Left kidney (tissue), 2 donors: ENCODE results near the gene TTBK1. TPM values are rescaled to one million over a fixed set of nuclear protein-coding genes. Genes with fewer than 3 reads are reported as not detected.
"Not testable (repeated sequence)": the region's sequence is repeated elsewhere in the genome, so short reads cannot be mapped to it uniquely, and the experiment has no call there.

Experiments used
- DNase-seq: peaks from one replicate; pipeline ENCODE4 v3.0.0-alpha.2; 2013
- polyA plus RNA-seq: library from polyadenylated mRNA; unstranded; fragments of 120-200 nt; gene quantifications from one replicate; pipeline ENCODE4 v1.2.1, GENCODE V29; 2013; ENCODE audit not compliant: insufficient read length

Gene TTBK1
- polyA plus RNA-seq, 1 donor: 0.37 TPM

DNA sequence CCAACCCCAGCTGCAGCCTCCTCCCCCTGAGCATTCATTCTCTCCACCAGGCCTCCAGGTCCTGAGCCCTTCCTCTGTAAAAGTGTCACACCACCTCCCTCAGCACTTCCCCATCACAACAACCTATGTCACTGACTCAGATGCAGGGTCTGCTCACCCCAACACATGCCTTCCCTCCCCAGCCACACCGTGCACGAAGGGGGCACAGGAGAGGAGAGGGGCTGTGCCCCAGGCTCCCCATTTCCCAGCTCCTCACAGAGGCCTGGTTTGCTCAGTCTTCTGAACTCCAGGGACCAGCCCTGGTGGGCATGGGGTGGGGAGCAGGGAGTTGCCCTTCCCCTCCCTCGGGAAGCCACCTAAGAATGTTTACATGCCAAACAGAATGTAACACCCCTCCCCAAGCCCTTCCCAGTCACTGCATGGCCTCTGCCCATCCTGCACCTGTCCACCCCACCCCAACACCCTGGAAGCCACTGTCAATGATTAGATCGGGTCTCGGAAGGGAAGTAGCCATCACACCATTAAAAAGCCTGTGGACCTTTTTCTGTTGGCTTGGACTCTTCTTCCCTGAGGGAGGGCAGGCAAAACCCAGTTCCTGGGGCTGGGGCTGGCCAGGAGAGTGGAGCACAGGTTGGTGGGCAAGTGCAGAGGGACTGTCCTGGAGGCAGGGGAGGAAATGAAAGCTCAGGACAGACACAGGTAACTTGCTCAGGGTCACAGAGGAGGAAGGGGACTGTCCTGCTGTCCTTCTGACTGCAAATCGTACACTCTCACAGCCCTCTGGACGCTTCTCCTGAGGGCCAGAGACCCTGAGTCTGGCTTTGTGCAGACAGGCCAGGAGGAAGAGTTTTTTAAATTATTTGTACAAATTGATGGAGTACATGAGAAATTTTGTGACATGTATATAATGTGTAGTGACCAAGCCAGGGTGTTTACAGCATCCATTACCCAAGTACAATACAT lies 44.7 kb downstream of the TTBK1 start:
- DNase-seq: no peak

DNA sequence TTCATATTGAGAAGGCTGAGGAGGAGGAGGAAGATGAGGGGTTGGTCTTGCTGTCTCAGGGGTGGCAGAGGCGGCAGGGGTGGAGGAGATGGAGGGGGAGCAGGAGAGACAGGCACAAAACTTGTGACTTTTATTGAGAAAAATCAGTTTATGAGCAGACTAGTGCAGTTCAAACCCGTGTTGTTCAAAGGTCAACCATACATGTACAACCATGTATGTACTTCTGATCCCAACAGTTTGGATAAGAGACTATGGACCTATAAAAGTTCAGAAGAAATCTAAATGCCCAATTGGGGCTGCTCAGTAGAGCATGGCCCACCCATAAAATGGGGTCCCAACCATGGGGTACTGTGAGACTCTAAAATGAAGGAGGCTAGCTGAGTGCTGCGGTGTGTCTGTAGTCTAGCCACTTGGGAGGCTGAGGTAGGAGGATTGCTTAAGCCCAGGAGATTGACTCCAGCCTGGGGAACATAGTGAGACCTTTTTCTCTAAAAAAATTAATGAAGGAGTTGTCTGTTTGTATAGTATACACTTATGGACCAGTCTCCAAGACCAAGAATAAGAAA lies 47.1 kb downstream of the TTBK1 start:
- DNase-seq: no peak

DNA sequence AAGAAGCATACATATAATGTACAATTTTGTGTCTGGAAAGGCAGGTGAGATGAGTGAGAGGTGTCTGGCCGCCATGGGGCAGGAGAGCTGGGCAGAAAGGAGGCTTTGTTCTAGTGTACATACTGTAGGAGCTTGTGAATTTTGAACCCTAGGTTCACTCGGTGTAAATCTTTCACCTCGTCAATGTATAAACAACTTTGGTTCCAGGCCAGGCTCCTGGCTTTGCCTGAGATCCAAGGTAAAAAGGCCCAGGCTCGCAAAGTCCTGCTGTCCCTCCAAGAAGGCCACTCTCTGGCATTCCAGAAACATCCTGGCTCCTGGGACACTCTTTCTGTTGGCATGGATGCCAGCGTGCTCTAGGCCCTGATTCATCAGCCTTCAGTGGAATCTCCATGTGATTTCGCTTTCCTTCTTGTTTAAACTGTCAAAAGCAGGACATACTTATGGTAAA lies 47.6 kb downstream of the TTBK1 start:
- DNase-seq: no peak

DNA sequence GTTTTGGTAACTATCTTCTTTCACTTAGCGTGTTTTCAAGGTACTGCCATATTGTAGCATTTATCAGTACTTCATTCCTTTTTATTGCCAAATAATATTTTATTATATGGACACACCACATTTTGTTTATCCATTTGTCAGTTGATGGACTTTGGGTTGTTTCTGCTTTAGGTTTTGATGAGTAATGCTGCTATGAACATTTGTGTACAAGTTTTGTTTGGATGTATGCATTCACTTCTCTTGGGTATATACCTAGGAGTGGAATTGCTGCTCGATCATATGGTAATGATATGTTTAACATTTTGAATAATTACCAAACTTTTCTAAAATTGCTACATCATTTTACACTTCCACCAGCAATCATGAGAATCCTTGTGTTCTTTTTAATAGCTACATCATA lies 48.4 kb downstream of the TTBK1 start:
- DNase-seq: no peak

DNA sequence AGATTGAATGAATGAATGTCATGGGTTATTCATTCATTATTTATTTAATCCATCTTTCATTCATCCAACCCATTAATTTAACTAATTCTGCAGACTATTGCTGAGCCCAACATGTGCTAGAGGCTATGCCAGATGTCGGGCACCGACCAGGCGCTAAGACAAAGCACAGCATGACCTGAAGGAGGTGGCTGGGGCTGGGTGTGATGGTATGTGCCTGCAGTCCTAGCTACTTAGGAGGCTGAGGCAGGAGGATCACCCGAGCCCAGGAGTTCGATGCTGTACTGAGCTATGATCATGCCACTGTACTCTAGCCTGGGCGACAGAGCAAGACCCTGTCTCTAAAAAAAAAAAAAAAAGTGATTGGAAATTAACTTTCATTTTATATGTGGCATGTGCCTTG lies 49.1 kb downstream of the TTBK1 start:
- DNase-seq: no peak

DNA sequence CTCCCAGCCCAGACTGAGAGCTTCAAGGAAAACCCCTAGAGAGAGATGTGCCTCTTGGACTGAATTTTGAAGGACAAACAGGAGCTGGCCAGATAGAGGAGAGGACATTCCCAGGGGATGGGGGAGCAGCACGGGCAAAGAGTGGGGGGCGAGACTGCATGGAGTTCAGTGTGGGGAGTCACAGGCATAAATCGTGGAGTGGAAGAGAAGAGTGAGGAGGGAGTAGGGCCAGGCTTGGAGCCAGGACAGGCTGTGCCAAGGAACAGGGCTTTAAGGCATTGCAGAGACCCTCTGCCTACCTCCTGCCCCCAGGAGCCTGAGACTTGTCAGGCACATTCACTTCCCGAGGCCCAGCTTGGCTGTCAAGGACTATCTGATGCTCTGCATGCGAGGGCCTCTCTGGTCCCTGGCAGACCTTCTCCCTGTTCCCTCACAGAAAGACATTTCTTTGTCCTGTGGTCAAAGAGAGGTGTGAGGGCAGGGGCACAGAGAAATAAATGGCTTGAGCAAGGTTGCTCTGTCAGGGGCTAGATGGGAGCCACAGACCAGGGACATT lies 49.6 kb downstream of the TTBK1 start:
- no peak for DNase-seq

DNA sequence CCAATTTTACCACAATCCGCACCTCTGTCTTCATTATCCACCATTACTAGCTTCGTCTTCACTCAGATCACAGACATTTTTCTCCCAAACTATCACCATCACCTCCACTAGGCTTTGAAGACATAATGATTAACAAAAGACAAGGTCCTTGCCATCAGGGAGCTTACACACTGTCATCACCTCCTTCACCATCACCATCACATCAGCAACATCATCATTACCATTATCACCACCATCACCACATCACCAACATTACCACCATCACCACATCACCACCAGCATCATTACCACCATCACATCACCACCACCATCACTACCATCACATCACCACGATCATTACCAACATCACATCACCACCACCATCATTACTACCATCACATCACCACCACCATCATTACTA lies 50.4 kb downstream of the TTBK1 start:
- no peak for DNase-seq

DNA sequence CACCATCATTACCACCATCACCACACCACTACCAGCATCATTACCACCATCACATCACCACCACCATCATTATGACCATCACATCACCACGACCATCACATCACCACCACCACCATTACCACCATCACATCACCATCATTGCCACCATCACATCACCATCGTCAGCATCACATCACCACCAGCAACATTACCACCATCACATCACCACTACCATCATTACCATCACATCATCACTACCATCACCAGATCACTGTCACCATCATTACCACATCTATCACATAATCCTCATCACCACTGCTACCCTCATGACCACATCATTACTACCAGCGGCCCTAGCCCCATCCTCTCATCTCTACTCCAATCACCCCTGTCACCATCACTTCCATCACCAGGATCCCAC lies 51.3 kb downstream of the TTBK1 start:
- no peak for DNase-seq

DNA sequence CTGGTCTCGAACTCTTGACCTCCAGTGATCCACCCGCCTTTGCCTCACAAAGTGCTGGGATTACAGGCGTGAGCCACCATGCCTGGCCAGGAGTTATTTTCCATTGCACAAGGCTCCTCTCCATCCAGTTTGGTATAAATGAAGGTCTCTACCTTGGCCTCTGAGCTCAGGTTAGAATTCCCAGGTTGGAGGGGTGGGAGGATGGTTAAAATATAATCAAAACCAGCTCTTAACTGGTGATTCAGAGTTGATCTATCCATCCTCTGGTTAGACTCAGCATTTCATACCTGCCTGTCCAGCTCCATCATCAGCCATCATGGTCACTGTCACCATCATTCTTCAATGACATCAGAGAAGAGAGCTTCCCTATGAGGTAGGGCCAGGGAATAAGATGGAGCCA lies 52.2 kb downstream of the TTBK1 start:
- no peak for DNase-seq

DNA sequence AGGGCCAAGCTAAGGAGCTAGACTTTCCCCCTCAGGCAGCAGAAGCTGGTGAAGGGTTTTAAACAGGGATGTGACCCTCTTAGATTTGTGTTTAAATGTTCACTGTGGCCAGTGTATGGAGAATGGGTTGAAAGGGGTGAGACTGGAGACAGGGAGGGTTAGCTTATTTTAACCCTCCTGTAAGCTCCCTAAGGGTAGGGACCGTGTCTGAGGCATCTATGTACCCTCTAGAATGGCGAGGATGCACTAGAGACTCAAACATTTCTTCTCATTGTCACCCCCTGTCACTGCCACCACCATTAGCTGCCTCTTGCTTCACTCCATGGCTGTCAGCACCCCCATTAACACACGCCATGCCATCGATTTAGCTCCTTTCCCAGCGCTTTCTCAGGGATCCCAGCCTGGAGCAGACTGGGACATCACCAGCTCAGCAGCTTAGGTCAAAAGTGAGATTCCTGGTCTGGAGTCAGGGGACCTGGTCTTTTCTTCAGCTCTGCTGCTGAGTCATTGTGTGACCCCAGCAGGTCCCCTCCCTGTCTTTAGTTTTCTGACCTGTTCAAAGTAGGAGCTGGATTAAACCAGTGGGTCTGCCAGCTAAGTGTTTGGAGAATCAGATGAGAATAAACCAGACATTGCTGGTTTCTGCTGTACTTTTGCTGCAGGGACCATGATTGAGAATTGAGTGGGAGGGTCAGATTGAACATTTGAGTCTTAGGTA lies 53.7 kb downstream of the TTBK1 start:
- DNase-seq: no peak

DNA sequence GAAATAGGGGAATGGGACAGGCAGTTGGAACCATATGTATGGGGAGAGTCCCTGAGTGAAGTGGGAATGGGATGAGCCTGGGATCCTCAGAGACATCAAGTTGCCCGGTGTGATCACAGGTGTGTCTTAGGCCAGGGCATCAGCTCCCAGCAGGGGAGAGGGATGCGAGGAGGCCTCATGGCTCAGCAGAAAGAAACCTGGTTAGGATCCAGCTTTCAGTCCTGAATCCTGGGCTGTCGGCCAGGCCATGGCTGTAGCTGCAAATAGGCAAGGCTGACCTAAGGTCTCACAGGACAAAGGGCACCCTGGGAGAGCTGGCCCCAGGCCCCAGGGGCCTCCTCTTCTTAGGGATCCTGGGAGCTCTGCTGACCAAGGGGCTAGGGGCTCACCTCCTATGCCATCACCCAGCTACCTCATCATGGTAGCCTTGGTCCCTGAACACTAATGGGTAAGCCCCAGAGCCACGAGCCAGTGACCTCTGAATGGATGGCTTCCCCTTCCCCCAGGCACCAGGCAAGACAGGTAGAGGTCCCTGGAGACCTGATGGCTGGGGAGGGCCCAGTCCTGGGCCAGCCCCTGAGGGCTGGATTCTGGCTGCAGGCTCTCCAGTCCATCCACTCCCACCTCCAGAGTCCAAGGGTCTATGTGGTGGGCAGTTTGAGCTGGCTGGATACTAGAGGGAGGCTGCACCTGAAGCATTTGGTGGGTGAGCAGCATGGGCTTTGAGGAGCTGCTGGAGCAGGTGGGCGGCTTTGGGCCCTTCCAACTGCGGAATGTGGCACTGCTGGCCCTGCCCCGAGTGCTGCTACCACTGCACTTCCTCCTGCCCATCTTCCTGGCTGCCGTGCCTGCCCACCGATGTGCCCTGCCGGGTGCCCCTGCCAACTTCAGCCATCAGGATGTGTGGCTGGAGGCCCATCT lies 54.6 kb downstream of the TTBK1 start, which contains the start of gene SLC22A7:
SLC22A7 (plus strand) TSS at position 617 of the 921 bp plus-strand sequence; CDS start at position 716, 99 bp downstream.
- DNase-seq: no peak

DNA sequence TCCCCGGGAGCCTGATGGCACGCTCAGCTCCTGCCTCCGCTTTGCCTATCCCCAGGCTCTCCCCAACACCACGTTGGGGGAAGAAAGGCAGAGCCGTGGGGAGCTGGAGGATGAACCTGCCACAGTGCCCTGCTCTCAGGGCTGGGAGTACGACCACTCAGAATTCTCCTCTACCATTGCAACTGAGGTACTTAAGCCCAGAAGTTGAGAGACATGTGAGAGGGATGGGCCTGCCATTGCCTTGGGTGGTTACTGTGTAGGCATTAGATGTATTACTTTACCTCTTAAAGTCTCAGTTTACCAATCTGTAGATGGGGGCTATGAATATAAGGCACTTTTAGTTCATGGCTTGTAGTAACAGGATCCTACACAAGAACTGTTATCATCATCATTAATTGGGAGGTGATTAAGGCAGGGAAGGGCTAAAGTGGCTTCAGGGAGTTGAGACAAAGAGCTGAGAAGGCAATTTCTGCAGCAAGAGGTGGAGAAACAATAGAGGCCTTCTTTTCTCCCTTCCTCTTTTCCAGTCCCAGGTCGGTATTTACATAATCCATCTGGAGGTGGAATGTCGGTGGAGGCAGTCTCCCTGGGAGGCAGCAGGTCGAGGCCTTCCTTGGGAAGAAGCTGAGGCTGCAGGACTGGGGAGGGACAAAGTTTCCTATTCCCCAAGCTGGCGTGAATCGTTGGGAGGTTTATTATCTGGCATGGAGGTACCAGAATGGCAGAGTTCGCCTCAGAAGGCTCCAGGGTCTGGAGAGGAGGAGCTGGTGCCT lies 55.5 kb downstream of the TTBK1 start:
- DNase-seq: no peak

DNA sequence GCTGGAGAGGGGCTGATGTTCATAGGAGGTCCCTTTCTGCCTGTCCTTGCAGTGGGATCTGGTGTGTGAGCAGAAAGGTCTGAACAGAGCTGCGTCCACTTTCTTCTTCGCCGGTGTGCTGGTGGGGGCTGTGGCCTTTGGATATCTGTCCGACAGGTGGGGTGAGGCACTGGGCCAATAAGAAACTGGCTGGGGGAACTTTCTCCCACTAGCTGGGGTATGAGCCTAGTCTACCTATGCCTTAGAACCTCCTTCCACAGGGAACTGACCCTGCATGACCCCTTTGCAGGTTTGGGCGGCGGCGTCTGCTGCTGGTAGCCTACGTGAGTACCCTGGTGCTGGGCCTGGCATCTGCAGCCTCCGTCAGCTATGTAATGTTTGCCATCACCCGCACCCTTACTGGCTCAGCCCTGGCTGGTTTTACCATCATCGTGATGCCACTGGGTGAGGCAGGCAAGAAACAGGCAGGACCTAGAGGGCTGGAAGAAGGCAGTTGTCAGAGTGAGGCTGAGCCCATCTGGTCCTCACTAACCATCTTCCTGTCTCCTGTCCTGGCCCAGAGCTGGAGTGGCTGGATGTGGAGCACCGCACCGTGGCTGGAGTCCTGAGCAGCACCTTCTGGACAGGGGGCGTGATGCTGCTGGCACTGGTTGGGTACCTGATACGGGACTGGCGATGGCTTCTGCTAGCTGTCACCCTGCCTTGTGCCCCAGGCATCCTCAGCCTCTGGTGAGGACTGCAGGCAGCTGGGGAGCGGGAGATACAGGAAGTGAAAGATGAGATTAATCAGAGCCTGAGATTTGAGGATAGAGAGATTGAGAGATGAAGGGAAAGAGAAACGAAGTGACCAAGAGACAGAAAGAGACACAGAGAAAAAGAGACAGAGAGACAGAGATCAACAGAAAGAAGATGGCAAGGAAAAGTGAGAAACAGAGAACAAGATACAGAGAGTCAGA lies 56.3 kb downstream of the TTBK1 start:
- DNase-seq: no peak

DNA sequence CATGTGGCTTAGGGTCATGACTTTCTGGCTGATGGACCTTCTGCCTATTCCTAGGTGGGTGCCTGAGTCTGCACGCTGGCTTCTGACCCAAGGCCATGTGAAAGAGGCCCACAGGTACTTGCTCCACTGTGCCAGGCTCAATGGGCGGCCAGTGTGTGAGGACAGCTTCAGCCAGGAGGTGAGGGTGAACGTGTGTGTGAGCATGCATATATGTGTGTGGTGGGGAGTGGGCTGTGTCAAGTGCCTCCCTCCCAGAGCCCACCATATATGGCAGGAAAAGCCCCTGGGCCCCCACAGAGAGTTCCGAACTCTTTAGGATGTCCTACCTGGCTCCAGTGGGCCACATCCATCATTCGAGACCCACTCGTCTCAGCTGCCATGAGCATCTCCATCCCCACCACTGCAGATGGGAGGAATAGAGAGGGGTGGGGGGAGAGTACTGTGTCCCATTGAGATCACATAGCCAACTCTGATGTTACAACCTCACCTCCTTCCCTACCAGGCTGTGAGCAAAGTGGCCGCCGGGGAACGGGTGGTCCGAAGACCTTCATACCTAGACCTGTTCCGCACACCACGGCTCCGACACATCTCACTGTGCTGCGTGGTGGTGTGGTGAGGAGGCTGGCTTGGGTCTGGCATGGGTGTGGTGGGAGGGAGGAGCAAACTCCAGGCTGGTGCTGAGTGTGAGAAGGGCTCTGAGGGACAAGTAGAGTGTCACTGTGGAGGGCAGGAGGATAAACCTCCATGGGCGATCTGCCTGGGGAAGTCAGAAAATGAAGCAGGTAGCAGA lies 58.0 kb downstream of the TTBK1 start:
- DNase-seq: no peak

DNA sequence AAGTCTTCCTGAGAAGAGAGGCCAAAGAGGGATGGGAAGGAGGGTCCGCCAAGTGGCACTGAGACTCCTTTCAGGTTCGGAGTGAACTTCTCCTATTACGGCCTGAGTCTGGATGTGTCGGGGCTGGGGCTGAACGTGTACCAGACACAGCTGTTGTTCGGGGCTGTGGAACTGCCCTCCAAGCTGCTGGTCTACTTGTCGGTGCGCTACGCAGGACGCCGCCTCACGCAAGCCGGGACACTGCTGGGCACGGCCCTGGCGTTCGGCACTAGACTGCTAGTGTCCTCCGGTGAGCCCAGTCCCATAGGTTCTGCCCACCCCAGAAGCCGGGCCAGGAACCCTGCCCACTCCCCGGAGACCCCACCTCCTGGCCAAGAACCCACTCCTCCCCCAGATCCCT lies 58.8 kb downstream of the TTBK1 start:
- DNase-seq: no peak

DNA sequence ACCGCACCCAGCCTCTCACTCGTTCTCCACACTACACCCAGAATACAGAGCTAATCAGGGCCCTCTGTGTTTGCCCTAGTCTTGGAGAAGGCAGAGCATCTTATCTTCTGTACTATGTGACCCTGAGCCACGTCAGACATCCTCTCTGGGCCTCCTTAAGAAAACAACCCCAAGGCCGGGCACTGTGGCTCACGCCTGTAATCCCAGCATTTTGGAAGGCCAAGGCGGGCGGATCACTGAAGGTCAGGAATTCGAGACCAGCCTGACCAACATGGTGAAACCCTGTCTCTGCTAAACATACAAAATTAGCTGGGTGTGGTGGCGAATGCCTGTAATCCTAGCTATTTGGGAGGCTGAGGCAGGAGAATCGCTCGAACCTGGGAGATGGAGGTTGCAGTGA lies 59.7 kb downstream of the TTBK1 start:
- not testable (repeated sequence) for DNase-seq

DNA sequence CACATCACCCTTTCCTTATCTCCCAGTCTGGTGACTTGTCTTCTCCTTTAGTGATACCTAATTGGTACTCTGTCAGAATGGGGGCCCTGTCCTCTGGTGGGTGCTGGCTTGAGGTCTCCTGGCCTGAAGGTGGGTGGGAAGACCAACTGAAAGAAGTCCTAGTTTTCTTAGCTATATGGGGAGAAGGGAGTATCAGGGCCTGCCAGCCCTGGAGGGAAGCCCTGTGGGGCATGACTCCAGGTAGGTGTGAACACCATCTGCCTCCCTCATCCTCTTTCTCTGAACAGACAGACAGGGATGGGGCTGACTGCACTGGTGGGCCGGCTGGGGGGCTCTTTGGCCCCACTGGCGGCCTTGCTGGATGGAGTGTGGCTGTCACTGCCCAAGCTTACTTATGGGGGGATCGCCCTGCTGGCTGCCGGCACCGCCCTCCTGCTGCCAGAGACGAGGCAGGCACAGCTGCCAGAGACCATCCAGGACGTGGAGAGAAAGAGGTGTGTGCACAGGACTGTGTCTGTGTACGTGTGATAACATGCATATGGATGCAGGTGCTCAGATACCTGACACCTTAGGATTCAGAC lies 60.6 kb downstream of the TTBK1 start:
- no peak for DNase-seq

DNA sequence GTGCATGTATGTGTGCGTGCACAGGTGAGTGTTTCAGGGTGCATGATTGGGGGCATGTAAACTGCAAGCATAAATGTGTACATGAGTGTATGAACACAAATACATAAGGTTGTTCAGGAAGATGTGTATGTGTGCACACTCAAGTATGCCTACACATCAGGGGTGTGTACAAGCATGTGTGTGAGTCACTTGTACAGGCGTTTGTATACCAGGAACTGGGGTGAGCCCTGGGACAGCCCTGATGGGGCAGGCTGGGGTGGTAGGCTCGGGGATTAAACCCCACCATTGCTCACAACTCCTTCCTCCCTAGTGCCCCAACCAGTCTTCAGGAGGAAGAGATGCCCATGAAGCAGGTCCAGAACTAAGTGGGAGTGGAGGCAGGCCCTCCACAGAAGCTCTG lies 61.1 kb downstream of the TTBK1 start:
- DNase-seq: no peak
